ENCODE results near the gene GRK5.
"Not testable (repeated sequence)": the region's sequence is repeated elsewhere in the genome, so short reads cannot be mapped to it uniquely, and the experiment has no call there.

The GRK5 gene

GRCh38 chr10:119207366-119207666 lies at the start of gene GRK5:
Gene GRK5, plus strand, starts transcription at chr10:119207571. Its CDS starts 347 bp downstream, at chr10:119207918.
- peak; percentile 99 for DNase-seq (ENCODE audit: low spot score)

DNA sequence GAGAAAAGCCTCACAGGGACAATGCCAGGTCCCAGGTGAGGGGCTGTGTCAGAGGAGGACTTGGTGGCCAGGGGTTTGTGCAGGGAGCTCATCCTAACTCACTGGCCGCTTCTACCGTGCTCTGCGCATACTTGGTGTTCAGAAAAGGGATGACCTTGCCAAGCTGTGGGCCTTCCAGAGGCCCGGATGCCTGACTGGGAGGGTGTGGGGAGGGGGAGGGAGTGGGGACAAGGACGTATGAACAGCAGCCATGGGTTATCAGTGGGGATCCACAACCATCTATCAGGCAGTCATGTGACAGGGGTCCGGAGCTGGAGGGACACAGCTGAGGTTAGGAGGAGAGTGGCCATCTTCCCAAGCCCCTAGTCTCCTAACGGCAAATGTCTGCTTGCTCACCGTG lies 48.0 kb upstream of the GRK5 start:
- DNase-seq (ENCODE audit: low spot score), result no peak

GRCh38 chr10:119161680-119162451 lies 45.5 kb upstream of the GRK5 start:
- DNase-seq (ENCODE audit: low spot score), result peak; percentile 58

DNA sequence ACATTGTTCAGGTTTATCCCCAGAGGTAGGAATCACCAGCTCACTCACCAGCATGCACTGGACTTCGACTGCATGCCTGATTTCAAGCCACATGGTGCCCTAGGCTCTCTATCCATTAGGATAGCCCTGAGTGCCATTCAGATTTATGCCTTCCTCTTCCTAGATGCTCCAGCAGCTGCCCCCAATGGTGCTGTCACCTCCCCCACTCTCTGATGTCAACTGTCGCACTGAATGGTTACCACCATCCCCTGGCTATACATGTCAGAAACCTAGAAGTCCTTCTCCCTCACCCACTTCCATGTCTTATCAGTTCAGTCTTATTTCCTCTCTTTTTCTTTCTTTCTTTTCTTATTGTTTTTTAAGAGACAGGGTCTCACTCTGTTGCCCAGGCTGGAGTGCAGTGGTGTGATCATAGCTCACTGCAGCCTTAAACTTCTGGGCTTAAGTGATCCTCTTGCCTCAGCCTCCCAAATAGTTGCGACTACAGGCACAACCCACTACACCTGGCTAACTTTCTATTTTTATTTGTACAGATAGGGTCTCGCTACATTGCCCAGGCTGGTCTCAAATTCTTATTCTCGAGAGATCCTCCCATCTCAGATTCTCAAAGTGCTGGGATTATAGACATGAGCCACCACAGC lies 44.8 kb upstream of the GRK5 start:
- DNase-seq (ENCODE audit: low spot score), result no peak

GRCh38 chr10:119165171-119166117 lies 41.9 kb upstream of the GRK5 start, which contains the start of gene SFXN4:
Gene SFXN4, minus strand, starts transcription at chr10:119165714. Its CDS starts 67 bp downstream, at chr10:119165647.
- peak; percentile 91 for DNase-seq (ENCODE audit: low spot score)

GRCh38 chr10:119166118-119166500 lies 41.3 kb upstream of the GRK5 start:
- no peak for DNase-seq (ENCODE audit: low spot score)

DNA sequence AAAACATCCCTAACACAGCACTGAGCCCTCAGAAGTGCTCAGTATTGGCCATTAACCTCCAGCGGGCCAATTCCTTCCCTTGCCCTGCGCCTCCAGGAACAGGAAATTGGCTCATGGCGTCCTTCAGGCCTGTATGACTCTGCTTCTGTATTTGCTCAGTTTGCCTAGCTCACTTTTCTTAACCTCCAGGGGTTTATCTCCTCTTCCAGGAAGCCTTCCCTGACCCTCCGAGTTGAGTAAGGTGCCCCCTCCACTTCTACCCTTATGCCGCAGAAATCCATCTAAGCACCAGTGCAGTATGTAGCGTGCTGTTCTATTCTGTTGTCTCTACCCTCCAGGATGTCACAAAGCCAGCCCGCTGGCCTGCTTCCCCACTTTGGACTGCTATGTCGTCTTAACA lies 40.8 kb upstream of the GRK5 start:
- DNase-seq (ENCODE audit: low spot score), result no peak

GRCh38 chr10:119167041-119167440 lies 40.3 kb upstream of the GRK5 start:
- DNase-seq (ENCODE audit: low spot score), result no peak

- DNase-seq (ENCODE audit: low spot score), result no peak
These were observed 33.3 kb upstream of the GRK5 start for GRCh38 chr10:119174109-119174508.

- no peak for DNase-seq (ENCODE audit: low spot score)
These were observed 31.2 kb upstream of the GRK5 start for GRCh38 chr10:119176166-119176565.

DNA sequence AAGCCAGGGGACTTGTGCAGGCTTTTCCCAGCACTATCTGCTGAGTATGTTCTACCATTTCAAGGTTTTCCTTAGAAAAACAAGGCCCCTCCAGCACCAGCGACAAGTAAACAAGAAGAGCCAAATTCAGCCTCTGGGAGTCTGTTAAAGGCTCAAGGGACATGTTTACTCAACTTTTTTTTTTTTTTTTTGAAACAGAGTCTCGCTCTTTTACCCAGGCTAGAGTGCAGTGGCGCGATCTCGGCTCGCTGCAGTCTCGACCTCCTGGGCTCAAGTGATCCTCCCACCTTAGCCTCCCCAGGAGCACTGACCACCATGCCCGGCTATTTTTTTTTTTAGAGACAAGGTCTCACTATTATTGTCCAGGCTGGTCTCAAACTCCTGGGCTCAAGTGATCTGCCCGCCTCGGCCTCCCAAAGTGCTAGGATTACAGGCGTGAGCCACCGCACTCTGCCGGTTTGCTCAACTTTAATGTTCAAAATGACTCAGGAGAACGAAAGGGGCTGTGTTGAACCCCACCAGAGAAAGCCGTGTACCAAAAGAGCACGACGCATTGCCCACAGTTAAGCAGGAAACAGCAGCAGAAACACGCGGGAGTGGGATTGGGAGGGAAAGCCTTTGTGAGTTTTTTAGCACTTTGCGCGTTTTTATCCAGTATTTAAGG lies 29.5 kb upstream of the GRK5 start:
- DNase-seq (ENCODE audit: low spot score), result no peak

DNA sequence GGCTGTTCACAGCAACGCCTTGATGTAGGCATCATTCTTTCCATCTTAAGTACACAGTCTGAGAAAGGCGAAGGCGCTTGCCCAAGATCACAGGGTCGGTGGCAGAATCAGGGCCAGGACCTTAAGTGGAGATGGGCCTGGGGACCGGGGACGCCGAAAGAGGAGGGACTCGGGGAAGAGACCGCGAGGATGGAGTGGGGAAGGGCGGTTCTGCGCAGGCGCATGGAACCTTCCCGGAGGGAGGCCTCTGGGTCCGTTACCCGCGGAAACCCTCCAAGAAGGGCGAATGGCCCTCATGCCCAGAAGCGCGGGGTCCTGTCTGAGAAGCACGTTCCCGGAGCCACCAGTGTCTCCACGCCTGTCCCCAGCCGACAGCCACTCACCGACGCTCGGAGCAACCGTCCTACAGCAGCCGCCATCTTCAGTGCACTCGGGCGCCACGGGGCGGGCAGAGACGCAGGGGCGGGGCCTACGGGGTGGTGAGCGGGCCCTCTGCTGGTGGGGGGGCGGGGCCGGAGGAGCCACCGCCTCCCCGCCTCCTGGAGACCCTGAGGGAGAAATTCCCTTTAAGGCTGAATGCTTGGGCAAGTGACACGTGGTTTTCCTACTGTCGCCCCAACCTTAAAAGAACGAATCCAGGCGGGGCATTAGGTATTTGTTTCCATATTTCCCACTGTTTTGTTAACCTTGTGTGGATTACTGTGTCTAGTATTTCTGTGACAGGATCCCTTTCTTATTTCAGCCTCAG lies 28.8 kb upstream of the GRK5 start, which contains the start of gene PRDX3:
Gene PRDX3 (minus strand): TSS at position 441 of the 748 bp plus-strand sequence. CDS start 22 bp downstream, at position 419.
- DNase-seq (ENCODE audit: low spot score), result peak; percentile 92

- not testable (repeated sequence) for DNase-seq (ENCODE audit: low spot score)
These were observed 26.4 kb upstream of the GRK5 start for GRCh38 chr10:119180850-119181400.

GRCh38 chr10:119183664-119184412 lies 23.5 kb upstream of the GRK5 start:
- no peak for DNase-seq (ENCODE audit: low spot score)

GRCh38 chr10:119189811-119190282 lies 17.5 kb upstream of the GRK5 start:
- no peak for DNase-seq (ENCODE audit: low spot score)

DNA sequence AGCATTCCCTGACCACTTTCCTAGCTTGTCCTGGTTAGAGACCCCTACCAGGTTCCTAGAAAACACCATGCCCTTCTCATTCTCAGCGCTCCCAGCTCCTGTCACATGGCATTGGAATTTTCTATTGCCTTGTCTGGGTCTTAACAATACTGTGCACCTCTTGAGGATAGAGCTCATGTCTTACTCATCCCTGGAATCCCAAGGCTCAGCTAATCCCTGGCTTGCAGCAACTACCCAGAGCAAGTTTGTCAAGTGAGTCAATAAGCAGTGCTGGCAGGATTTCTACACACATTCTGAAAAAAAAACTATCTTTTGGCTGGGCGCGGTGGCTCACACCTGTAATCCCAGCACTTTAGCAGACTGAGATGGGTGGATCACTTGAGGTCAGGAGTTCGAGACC lies 17.0 kb upstream of the GRK5 start:
- peak; percentile 87 for DNase-seq (ENCODE audit: low spot score)

DNA sequence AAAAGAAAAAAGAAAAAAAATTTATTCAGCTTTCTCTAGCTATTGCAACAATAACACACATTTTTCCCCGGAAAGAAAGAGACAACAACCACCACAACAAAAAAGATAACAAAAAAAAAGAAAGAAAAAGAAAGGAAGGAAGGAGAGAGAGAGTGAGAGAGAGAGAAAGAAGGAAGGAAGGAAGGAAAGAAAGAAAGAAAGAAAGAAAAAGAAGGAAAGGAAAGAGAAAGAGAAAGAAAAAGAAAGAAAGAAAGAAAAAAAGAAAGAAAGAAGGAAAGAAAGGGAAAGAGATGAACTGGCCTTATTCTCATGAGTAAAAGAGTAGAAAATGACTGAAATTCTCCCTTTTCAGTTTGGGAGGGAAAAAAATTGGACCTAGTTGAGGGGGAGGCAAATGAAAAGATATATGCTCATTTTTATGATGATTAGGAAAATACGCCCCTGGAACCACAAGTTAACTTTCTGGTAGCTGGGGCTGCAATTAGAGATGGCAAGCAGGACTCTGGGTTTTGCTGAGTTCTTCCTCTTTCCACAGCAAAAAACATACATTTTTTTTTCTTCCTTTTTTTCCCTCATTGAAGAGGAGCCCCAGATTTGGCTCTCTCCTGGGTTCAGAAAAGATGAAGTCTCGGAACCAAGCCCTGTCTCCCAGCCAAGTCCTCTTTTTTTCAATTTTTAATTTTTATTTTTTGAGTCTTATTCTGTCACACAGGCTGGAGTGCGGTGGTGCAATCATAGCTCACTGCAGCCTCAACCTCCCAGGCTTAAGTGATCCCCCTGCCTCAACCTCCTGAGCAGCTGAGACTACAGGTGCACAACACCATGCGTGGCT lies 16.2 kb upstream of the GRK5 start:
- no peak for DNase-seq (ENCODE audit: low spot score)

DNA sequence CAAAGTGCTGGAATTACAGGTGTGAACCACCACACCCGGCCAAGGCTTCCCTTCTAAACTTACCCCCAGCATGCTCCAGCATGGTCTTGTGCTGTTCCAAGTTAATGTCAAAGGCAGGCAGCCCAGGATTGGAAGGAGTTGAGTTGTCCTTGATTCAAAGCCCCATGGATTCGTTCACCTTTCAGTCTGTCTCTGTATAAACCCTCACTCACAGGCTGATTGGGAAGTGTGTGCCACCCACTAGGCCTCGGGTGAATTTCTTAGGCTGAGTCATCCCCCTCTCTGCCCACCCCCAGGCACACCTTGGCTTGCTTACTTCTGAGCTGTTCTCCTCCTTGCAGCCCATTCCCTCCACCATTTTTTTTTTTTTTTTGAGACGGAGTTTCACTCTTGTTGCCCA lies 15.5 kb upstream of the GRK5 start:
- DNase-seq (ENCODE audit: low spot score), result no peak

GRCh38 chr10:119197921-119198320 lies 9.4 kb upstream of the GRK5 start:
- DNase-seq (ENCODE audit: low spot score), result peak; percentile 51
